Suprapubic skin (tissue), 3 donors: Measurements from ENCODE around the gene STK31.
"Not testable (repeated sequence)": the region's sequence is repeated elsewhere in the genome, so short reads cannot be mapped to it uniquely, and the experiment has no call there.

Experiments
- CTCF ChIP-seq, 2 donors: fragments of 200-600 bp in 1 of 2; fragments of 450-650 bp in 1 of 2; sonication (generic) in 1 of 2; IDR thresholded peaks; one replicate each; pipeline ENCODE4 v1.5.1; 2016 to 2019; ENCODE audit warnings: antibody characterized with exemption in 2 of 2, mild to moderate bottlenecking in 1 of 2, moderate library complexity in 1 of 2
- EP300 ChIP-seq: sonication (generic); formaldehyde crosslinking; IDR thresholded peaks from one replicate; pipeline ENCODE4 v1.6.1; 2017; ENCODE audit warnings: antibody characterized with exemption
- POLR2A ChIP-seq, 2 donors: fragments of 450-650 bp; IDR thresholded peaks; one replicate each; pipeline ENCODE4 v1.6.1; 2017; ENCODE audit warnings: antibody characterized with exemption in 2 of 2, mild to moderate bottlenecking in 2 of 2, moderate library complexity in 2 of 2

- not testable (repeated sequence) for TF ChIP-seq CTCF (IDR thresholded peaks at IDR 0.05); EP300; POLR2A (IDR thresholded peaks at IDR 0.05)
Measured at GRCh38 chr7:23724113-23724512, 14.1 kb downstream of the STK31 start.
